B cell (primary cell): Measurements from ENCODE around the gene UPK3BL2.
"Not testable (repeated sequence)": the region's sequence is repeated elsewhere in the genome, so short reads cannot be mapped to it uniquely, and the experiment has no call there.

Experiments
- EZH2 ChIP-seq: IDR thresholded peaks from 2 replicates; pipeline ENCODE4 v1.6.1; 2012; ENCODE audit warnings: borderline replicate concordance, low read depth, mild to moderate bottlenecking, moderate library complexity, low read length; ENCODE audit not compliant: insufficient read depth, poor library complexity, severe bottlenecking
- TF ChIP-seq, protein P1 (sequence below): fragments of 200-600 bp; IDR thresholded peaks from one replicate; pipeline ENCODE4 v1.8.0; 2022; ENCODE audit warnings: antibody characterized with exemption, mild to moderate bottlenecking

GRCh38 chr7:102516951-102517350 is 26.5 kb downstream of the UPK3BL2 start:
- TF ChIP-seq, protein P1, sequence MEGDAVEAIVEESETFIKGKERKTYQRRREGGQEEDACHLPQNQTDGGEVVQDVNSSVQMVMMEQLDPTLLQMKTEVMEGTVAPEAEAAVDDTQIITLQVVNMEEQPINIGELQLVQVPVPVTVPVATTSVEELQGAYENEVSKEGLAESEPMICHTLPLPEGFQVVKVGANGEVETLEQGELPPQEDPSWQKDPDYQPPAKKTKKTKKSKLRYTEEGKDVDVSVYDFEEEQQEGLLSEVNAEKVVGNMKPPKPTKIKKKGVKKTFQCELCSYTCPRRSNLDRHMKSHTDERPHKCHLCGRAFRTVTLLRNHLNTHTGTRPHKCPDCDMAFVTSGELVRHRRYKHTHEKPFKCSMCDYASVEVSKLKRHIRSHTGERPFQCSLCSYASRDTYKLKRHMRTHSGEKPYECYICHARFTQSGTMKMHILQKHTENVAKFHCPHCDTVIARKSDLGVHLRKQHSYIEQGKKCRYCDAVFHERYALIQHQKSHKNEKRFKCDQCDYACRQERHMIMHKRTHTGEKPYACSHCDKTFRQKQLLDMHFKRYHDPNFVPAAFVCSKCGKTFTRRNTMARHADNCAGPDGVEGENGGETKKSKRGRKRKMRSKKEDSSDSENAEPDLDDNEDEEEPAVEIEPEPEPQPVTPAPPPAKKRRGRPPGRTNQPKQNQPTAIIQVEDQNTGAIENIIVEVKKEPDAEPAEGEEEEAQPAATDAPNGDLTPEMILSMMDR = not testable (repeated sequence)
- TF ChIP-seq EZH2 = not testable (repeated sequence)
